Measurements from ENCODE around the gene SLC31A1. TPM values are rescaled to one million over a fixed set of nuclear protein-coding genes. Genes with fewer than 3 reads are reported as not detected.

Gene SLC31A1
- total and polyA plus RNA-seq, 10 donors: 3.0 to 22.7 (median 18.6) TPM

- WGBS, 5 donors: 28 to 35% (median 33%) methylated on average over 1 of the region's 1 CpG
- Histone ChIP-seq H3K4me1 (peaks cover 20 to 93% (median 62%) of the 10 kb centered on the region in 6 donors), H3K27me3 (replicated peaks in 1 of 7) (no peaks in the 10 kb centered on the region), H3K4me3 (peak overlapping the region; percentile 63 to 94 (median 83)), H3K36me3 (peaks cover 0 to 21% (median 0%) of the 10 kb centered on the region in 6 donors), H3K9me3 (no peaks in the 10 kb centered on the region), H3K27ac (peak overlapping the region; percentile 55 to 95 (median 89))
- TF ChIP-seq CTCF (IDR thresholded peaks at IDR 0.05 in 8 of 11, conservative IDR thresholded peaks at IDR 0.05 in 3 of 11): no peak
- TF ChIP-seq POLR2AphosphoS5 (IDR thresholded peaks at IDR 0.05): no peak
- no peak for TF ChIP-seq POLR2A (IDR thresholded peaks at IDR 0.05)
- intact Hi-C loops (cut with DNase I; ENCODE audit: low total_unique reads): loop anchor here (10.0 kb wide), 1 partner anchor 55 kb away; the partner anchor contains the start of genes CDC26 and PRPF4
- no peak for DNase-seq
These were observed 1.4 kb upstream of the SLC31A1 start for GRCh38 chr9:113219969-113220368.

DNA sequence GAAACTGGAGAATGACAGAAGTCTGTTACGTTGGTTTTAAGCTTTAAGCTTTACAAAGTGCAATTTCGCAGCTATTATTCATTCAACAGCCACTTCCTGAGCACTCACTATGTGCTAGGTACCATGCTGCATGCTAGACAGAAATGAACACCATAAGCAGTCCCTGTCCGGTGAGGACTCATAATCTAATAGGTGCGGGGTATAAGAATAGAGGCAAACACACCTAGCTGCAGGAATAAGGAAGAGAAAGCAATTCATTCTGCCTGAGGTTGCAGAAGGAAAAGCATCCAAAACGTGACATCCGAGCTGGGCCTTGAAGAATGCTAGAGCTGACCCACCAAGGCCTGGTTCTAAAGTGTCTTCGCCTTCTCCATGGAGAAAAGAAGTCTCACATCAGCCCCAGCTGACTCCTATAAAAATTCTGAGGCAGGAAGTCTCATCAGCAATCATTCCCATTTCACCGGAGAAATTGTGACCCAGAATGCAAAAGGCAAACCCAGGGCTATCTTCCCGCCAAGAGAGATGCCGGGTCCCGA is 809 bp upstream of the SLC31A1 start:
- Histone ChIP-seq H3K9me3 (no peaks in the 10 kb centered on the region), H3K27me3 (replicated peaks in 1 of 7) (no peaks in the 10 kb centered on the region), H3K27ac (peak overlapping the region; percentile 61 to 95 (median 89)), H3K4me1 (peaks cover 20 to 92% (median 59%) of the 10 kb centered on the region in 6 donors), H3K4me3 (peak overlapping the region; percentile 63 to 94 (median 83)), H3K36me3 (peaks cover 0 to 21% (median 0%) of the 10 kb centered on the region in 6 donors)
- TF ChIP-seq POLR2AphosphoS5 (IDR thresholded peaks at IDR 0.05): no peak
- TF ChIP-seq CTCF (IDR thresholded peaks at IDR 0.05 in 8 of 11, conservative IDR thresholded peaks at IDR 0.05 in 3 of 11): no peak
- no peak for TF ChIP-seq POLR2A (IDR thresholded peaks at IDR 0.05)
- intact Hi-C loops (cut with DNase I; ENCODE audit: low total_unique reads): loop anchor here (10.0 kb wide), 1 partner anchor 54 kb away; the partner anchor contains the start of genes CDC26 and PRPF4
- WGBS, 5 donors: 3 to 9% (median 4%) methylated on average over 9 to 11 of the region's 11 CpGs
- no peak for DNase-seq

DNA sequence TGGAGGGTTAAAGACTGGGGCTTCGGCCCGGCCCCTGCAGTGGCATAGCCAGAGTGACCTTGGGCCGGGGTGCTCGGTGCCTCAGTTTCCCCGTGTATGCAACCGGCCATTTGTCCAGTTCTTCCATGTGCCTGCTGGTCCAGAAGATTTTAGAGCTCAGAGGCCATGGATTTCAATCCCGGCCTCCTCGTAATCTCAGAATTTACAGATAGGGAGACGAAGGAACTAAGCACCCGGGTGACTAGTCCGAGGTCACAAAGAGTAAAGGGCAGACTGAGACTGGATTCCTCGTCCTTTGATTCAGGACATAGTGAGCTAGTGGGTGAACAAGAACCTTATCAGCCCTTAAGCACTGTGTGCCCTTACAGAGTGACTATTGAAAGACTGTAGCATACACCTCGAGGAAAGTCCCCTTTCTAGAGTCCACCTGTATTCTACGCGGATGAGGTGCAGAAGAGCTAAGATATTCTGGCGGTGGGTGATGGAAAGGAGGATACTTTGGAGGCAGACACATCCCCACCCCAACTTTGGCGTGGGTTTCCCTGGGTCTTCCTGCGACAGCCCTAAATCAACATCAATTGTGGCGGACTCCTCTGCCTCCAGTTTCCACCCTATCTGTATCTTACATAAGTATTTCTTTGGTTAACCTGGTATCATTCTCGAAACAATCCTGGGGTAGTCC is 597 bp downstream of the SLC31A1 start:
- no peak for DNase-seq
- Histone ChIP-seq H3K27ac (peak overlapping the region; percentile 72 to 95 (median 88)), H3K4me3 (peak overlapping the region; percentile 63 to 94 (median 83)), H3K27me3 (replicated peaks in 1 of 7) (no peaks in the 10 kb centered on the region), H3K4me1 (peaks cover 20 to 91% (median 53%) of the 10 kb centered on the region in 6 donors), H3K36me3 (peaks cover 0 to 14% (median 0%) of the 10 kb centered on the region in 6 donors), H3K9me3 (no peaks in the 10 kb centered on the region)
- 18 to 27% (median 23%) methylated on average over 18 to 20 of the region's 20 CpGs for WGBS, 5 donors
- intact Hi-C loops (cut with DNase I; ENCODE audit: low total_unique reads): loop anchor here (10.0 kb wide), 1 partner anchor 53 kb away; the partner anchor contains the start of genes CDC26 and PRPF4
- TF ChIP-seq POLR2AphosphoS5 (IDR thresholded peaks at IDR 0.05): no peak
- TF ChIP-seq POLR2A (IDR thresholded peaks at IDR 0.05): no peak
- TF ChIP-seq CTCF (IDR thresholded peaks at IDR 0.05 in 8 of 11, conservative IDR thresholded peaks at IDR 0.05 in 3 of 11): no peak

DNA sequence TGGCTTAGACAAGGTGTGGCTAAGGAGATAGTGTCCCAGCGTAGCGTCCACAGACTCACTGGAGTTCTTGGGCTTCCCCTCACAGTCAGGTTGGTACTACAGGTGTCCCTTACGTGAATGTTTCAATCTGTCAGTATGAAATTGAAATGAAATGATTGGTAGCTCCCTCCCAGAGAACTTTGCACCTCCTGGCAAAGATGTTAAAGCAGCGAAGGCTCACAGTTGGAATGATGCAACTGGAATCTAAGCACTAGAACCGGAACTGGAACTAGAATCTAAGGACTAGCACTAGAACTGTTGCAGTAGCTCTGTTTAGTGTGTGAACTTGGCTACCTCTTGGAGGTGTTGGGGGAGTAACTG is 1.1 kb downstream of the SLC31A1 start:
- Histone ChIP-seq H3K27me3 (replicated peaks in 1 of 7) (no peaks in the 10 kb centered on the region), H3K4me1 (peaks cover 20 to 91% (median 49%) of the 10 kb centered on the region in 6 donors), H3K36me3 (peaks cover 0 to 9% (median 0%) of the 10 kb centered on the region in 6 donors), H3K9me3 (no peaks in the 10 kb centered on the region), H3K4me3 (peak overlapping the region in 7 of 8 donors; percentile 63 to 94 (median 84)), H3K27ac (peak overlapping the region in 4 of 8 donors; percentile 90 to 95 (median 94))
- DNase-seq: no peak
- intact Hi-C loops (cut with DNase I; ENCODE audit: low total_unique reads): loop anchor here (10.0 kb wide), 1 partner anchor 52 kb away; the partner anchor contains the start of genes CDC26 and PRPF4
- 65 to 80% (median 72%) methylated on average over 5 of the region's 5 CpGs for WGBS, 5 donors
- TF ChIP-seq CTCF (IDR thresholded peaks at IDR 0.05 in 8 of 11, conservative IDR thresholded peaks at IDR 0.05 in 3 of 11) (no peak), POLR2AphosphoS5 (IDR thresholded peaks at IDR 0.05) (no peak), POLR2A (IDR thresholded peaks at IDR 0.05) (no peak)
